HL-60 (cell line): ENCODE data around the gene MARK2.

ENCODE experiments used
- DNase-seq, 2 experiments: peaks; one replicate each; pipeline ENCODE4 v3.0.0-alpha.2; 2010 to 2020; ENCODE audit warnings: low read depth in 1 of 2, low spot score in 1 of 2
- H3K27ac ChIP-seq: fragments of 250-450 bp; sonication (Bioruptor Pico); replicated peaks from 2 replicates; pipeline ENCODE4 v1.5.1; 2020; ENCODE audit warnings: mild to moderate bottlenecking, moderate library complexity
- H3K27me3 ChIP-seq: fragments of 250-450 bp; sonication (Bioruptor Pico); 2 replicates; pipeline ENCODE4 v1.5.1; 2021; ENCODE audit warnings: mild to moderate bottlenecking, moderate library complexity; ENCODE audit not compliant: insufficient read depth, poor library complexity, severe bottlenecking
- H3K4me3 ChIP-seq: replicated peaks from 2 replicates; pipeline ENCODE4 v1.5.1; 2011; ENCODE audit warnings: mild to moderate bottlenecking, control low read depth, low read length; ENCODE audit not compliant: insufficient read depth
- GABPA ChIP-seq: IDR thresholded peaks from 2 replicates; pipeline ENCODE4 v1.6.1; 2012; ENCODE audit warnings: low read depth
- POLR2AphosphoS5 ChIP-seq: IDR thresholded peaks from 2 replicates; pipeline ENCODE4 v1.6.1; 2012; ENCODE audit warnings: low read depth
- SPI1 ChIP-seq: IDR thresholded peaks from 2 replicates; pipeline ENCODE4 v1.6.1; 2012; ENCODE audit warnings: low read depth, mild to moderate bottlenecking, borderline replicate concordance
- TF ChIP-seq, protein P1 (sequence below): IDR thresholded peaks from 2 replicates; pipeline ENCODE4 v1.6.1; 2012; ENCODE audit warnings: low read depth; ENCODE audit not compliant: insufficient replicate concordance
- TF ChIP-seq, protein P2 (sequence below): IDR thresholded peaks from one replicate; pipeline ENCODE4 v1.5.1; 2011; ENCODE audit warnings: low read length, control low read depth, inconsistent platforms; ENCODE audit not compliant: insufficient read depth

The MARK2 gene

DNA sequence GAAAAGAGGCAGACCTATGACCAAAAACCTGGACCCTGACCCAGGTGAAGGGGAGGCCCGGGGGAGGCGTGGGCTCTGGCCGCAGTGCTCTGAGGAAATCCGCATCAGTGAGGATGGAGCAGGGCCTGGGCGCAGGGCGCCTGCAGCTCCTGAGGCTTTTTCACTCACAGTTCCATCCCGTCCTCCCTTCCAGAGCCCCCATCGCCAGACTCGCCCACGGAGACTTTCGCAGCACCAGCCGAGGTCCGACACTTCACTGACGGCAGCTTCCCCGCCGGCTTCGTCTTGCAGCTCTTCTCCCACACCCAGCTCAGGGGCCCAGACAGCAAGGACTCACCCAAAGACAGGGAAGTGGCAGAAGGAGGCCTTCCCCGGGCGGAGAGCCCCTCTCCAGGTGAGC lies 20.3 kb upstream of the MARK2 start:
- no peak for DNase-seq
- Histone ChIP-seq H3K27ac (no peak overlapping the region), H3K27me3 (peaks cover 13% of the 10 kb centered on the region), H3K4me3 (no peak overlapping the region)
- TF ChIP-seq SPI1 (no peak), GABPA (no peak), POLR2AphosphoS5 (no peak)
- TF ChIP-seq, protein P1, sequence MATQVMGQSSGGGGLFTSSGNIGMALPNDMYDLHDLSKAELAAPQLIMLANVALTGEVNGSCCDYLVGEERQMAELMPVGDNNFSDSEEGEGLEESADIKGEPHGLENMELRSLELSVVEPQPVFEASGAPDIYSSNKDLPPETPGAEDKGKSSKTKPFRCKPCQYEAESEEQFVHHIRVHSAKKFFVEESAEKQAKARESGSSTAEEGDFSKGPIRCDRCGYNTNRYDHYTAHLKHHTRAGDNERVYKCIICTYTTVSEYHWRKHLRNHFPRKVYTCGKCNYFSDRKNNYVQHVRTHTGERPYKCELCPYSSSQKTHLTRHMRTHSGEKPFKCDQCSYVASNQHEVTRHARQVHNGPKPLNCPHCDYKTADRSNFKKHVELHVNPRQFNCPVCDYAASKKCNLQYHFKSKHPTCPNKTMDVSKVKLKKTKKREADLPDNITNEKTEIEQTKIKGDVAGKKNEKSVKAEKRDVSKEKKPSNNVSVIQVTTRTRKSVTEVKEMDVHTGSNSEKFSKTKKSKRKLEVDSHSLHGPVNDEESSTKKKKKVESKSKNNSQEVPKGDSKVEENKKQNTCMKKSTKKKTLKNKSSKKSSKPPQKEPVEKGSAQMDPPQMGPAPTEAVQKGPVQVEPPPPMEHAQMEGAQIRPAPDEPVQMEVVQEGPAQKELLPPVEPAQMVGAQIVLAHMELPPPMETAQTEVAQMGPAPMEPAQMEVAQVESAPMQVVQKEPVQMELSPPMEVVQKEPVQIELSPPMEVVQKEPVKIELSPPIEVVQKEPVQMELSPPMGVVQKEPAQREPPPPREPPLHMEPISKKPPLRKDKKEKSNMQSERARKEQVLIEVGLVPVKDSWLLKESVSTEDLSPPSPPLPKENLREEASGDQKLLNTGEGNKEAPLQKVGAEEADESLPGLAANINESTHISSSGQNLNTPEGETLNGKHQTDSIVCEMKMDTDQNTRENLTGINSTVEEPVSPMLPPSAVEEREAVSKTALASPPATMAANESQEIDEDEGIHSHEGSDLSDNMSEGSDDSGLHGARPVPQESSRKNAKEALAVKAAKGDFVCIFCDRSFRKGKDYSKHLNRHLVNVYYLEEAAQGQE = no peak
- TF ChIP-seq, protein P2, sequence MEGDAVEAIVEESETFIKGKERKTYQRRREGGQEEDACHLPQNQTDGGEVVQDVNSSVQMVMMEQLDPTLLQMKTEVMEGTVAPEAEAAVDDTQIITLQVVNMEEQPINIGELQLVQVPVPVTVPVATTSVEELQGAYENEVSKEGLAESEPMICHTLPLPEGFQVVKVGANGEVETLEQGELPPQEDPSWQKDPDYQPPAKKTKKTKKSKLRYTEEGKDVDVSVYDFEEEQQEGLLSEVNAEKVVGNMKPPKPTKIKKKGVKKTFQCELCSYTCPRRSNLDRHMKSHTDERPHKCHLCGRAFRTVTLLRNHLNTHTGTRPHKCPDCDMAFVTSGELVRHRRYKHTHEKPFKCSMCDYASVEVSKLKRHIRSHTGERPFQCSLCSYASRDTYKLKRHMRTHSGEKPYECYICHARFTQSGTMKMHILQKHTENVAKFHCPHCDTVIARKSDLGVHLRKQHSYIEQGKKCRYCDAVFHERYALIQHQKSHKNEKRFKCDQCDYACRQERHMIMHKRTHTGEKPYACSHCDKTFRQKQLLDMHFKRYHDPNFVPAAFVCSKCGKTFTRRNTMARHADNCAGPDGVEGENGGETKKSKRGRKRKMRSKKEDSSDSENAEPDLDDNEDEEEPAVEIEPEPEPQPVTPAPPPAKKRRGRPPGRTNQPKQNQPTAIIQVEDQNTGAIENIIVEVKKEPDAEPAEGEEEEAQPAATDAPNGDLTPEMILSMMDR = no peak

DNA sequence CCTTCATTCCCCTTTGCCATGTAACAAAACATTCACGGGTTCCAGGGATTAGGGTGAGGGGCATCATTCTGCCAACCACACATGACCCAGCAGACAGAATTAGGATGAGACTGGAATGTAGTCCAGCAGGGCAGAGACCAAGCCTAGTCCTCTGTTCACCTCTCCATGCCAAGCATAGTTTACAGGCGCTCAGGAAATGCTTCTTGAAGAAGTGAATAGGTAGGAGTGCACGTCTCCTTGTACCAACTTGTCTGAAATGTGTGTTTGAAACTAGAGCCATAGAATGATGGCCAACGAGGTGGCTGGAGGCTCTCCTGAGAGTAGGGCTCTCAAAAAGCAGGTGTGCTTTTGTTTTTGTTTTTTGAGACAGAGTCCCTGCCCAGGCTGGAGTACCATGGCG lies 17.5 kb upstream of the MARK2 start:
- Histone ChIP-seq H3K4me3 (no peak overlapping the region), H3K27ac (no peak overlapping the region), H3K27me3 (peaks cover 4% of the 10 kb centered on the region)
- no peak for DNase-seq
- no peak for TF ChIP-seq POLR2AphosphoS5
- TF ChIP-seq, protein P1 = no peak
- TF ChIP-seq, protein P2 = no peak
- no peak for TF ChIP-seq GABPA
- TF ChIP-seq SPI1 = no peak

DNA sequence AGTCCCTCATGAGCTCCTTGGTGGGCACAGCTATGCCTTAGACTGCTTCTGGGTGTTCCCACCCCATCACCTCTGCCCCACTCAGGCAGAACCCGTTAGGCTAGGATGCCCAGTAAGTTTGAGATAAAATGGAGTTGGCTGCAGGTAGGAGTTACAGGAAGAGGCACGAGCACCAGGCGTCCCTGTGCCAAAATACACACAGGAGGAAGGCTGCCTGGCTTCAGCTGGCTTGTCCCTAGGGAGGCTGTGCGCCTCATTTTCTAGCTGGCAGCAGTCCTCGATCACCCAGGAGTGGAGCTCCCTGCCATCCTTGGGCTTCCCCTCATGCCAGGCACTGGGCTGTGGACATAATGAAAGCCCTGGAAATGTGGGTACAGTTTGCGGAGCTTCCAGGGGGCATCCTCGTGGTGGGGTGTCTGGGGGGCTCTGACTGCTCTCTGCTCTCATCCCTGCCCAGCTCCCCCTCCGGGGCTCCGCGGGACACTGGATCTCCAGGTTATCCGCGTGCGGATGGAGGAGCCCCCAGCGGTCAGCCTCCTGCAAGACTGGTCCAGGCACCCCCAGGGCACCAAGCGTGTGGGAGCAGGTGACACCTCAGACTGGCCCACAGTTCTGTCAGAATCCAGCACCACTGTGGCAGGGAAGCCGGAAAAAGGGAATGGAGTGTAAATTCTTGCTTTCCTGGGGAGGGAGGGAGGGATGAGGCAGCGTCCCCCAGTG lies 12.3 kb upstream of the MARK2 start:
- DNase-seq = no peak
- no peak overlapping the region for H3K4me3 ChIP-seq
- H3K27ac ChIP-seq = no peak overlapping the region
- TF ChIP-seq, protein P2 = no peak
- no peak for TF ChIP-seq POLR2AphosphoS5
- no peak for TF ChIP-seq SPI1
- TF ChIP-seq GABPA = no peak
- TF ChIP-seq, protein P1 = no peak
- H3K27me3 ChIP-seq = no peaks in the 10 kb centered on the region
